MM.1S (cell line): Measurements from ENCODE around the gene HEMK1.

ENCODE experiments used
- DNase-seq: peaks from one replicate; pipeline ENCODE4 v3.0.0-alpha.2; 2015
- H2AFZ ChIP-seq: fragments of 300-600 bp; sonication (generic); 2 replicates; pipeline ENCODE4 v1.6.0; 2016; ENCODE audit warnings: antibody characterized with exemption, low read length
- H3F3A ChIP-seq: fragments of 300-600 bp; sonication (generic); 2 replicates; pipeline ENCODE4 v1.6.1; 2016; ENCODE audit warnings: mild to moderate bottlenecking, antibody characterized with exemption, low read length, moderate library complexity, mixed read lengths; ENCODE audit not compliant: insufficient read depth
- H3K27ac ChIP-seq: fragments of 300-600 bp; sonication (generic); 2 replicates; pipeline ENCODE4 v1.5.1; 2016; ENCODE audit warnings: mild to moderate bottlenecking, low read length
- H3K27me3 ChIP-seq: fragments of 300-600 bp; sonication (generic); replicated peaks from 2 replicates; pipeline ENCODE4 v1.6.0; 2016; ENCODE audit warnings: low read length; ENCODE audit not compliant: insufficient read depth
- H3K36me3 ChIP-seq: fragments of 300-600 bp; sonication (generic); replicated peaks from 2 replicates; pipeline ENCODE4 v1.6.1; 2016; ENCODE audit warnings: mild to moderate bottlenecking, low read length, mixed read lengths; ENCODE audit not compliant: insufficient read depth
- H3K4me1 ChIP-seq: fragments of 300-600 bp; sonication (generic); 2 replicates; pipeline ENCODE4 v1.6.1; 2016; ENCODE audit warnings: low read length, mixed read lengths
- H3K4me2 ChIP-seq: fragments of 300-600 bp; sonication (generic); 2 replicates; pipeline ENCODE4 v1.6.0; 2016; ENCODE audit warnings: low read depth, low read length
- H3K4me3 ChIP-seq: fragments of 300-600 bp; sonication (generic); 2 replicates; pipeline ENCODE4 v1.5.1; 2016; ENCODE audit warnings: low read length, mixed read lengths
- H3K79me2 ChIP-seq: fragments of 300-600 bp; sonication (generic); 2 replicates; pipeline ENCODE4 v1.6.1; 2016; ENCODE audit warnings: mixed run types, low read length, mixed read lengths
- H3K9ac ChIP-seq: fragments of 300-600 bp; sonication (generic); 2 replicates; pipeline ENCODE4 v1.6.1; 2016; ENCODE audit warnings: low read length, mixed read lengths
- H3K9me2 ChIP-seq: fragments of 300-600 bp; sonication (generic); replicated peaks from 2 replicates; pipeline ENCODE4 v1.6.1; 2016; ENCODE audit warnings: mild to moderate bottlenecking, low read length, mixed read lengths; ENCODE audit not compliant: insufficient read depth
- H3K9me3 ChIP-seq: fragments of 300-600 bp; sonication (generic); replicated peaks from 2 replicates; pipeline ENCODE4 v1.6.1; 2016; ENCODE audit warnings: mild to moderate bottlenecking, low read length, mixed read lengths; ENCODE audit not compliant: insufficient read depth
- H4K20me1 ChIP-seq: fragments of 300-600 bp; sonication (generic); 2 replicates; pipeline ENCODE4 v1.6.1; 2016; ENCODE audit warnings: mild to moderate bottlenecking, low read length, moderate library complexity, mixed read lengths; ENCODE audit not compliant: insufficient read depth
- EZH2 ChIP-seq: fragments of 300-600 bp; sonication (generic); optimal IDR thresholded peaks from 2 replicates; pipeline ENCODE3; 2017; ENCODE audit warnings: low read depth, mild to moderate bottlenecking, antibody characterized with exemption, low read length, mixed read lengths
- EZH2phosphoT487 ChIP-seq: fragments of 300-600 bp; sonication (generic); IDR thresholded peaks from 2 replicates; pipeline ENCODE4 v1.6.1; 2018; ENCODE audit warnings: antibody characterized with exemption, low read length
- TF ChIP-seq, protein P1 (sequence below): fragments of 300-600 bp; sonication (generic); IDR thresholded peaks from 2 replicates; pipeline ENCODE4 v1.5.1; 2016; ENCODE audit warnings: antibody characterized with exemption, low read length, mixed read lengths

Gene HEMK1

DNA sequence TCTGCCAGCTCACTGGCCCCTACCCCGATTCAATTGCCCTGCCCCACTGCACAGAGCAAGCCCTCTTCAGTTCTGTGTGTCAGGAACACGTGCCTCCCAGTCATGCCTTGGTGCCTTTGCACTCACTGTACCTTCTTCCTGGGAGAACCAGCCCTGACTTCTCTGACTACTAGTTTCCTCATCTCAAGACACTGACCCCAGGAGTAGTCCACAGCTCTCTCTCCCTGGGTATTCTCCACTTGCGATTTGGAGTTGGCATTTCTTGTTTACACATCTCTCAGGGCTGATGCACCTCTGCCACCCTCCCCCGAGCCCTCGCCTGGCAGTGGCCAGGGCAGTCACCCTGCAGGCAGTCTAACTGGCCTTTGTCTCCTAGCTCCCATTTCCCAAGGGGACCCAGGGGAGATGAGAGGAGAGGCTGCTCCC, 36.6 kb downstream of the HEMK1 start:
- Histone ChIP-seq H3F3A (no peaks in the 10 kb centered on the region), H3K9me2 (no peaks in the 10 kb centered on the region), H3K9me3 (no peaks in the 10 kb centered on the region), H3K79me2 (no peaks in the 10 kb centered on the region), H3K36me3 (no peaks in the 10 kb centered on the region), H4K20me1 (no peaks in the 10 kb centered on the region), H3K27ac (no peak overlapping the region), H3K9ac (no peak overlapping the region), H3K4me1 (peaks cover 11% of the 10 kb centered on the region), H3K27me3 (no peaks in the 10 kb centered on the region), H2AFZ (no peak overlapping the region), H3K4me3 (no peak overlapping the region), H3K4me2 (no peak overlapping the region)
- DNase-seq = no peak
- TF ChIP-seq, protein P1, sequence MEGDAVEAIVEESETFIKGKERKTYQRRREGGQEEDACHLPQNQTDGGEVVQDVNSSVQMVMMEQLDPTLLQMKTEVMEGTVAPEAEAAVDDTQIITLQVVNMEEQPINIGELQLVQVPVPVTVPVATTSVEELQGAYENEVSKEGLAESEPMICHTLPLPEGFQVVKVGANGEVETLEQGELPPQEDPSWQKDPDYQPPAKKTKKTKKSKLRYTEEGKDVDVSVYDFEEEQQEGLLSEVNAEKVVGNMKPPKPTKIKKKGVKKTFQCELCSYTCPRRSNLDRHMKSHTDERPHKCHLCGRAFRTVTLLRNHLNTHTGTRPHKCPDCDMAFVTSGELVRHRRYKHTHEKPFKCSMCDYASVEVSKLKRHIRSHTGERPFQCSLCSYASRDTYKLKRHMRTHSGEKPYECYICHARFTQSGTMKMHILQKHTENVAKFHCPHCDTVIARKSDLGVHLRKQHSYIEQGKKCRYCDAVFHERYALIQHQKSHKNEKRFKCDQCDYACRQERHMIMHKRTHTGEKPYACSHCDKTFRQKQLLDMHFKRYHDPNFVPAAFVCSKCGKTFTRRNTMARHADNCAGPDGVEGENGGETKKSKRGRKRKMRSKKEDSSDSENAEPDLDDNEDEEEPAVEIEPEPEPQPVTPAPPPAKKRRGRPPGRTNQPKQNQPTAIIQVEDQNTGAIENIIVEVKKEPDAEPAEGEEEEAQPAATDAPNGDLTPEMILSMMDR = no peak
- no peak for TF ChIP-seq EZH2
- no peak for TF ChIP-seq EZH2phosphoT487

DNA sequence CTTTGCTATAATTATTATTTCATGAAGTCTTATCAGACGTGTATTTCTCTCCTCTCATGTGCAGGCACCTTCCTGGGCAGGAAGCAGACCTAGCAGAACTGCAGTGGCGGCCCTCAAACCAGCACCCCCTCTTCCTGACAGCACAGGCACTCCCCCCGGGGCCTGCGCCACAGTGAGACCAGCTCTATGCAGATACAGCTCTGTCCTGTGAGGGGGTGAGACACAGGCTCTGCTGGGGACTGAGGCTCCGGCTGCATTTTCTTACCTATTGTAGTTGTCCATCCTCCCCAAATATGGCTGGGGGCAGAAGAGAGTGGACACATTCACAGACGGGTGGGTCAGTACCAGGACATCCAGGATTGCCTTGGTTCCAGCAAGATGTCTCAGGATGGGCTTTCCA, 37.3 kb downstream of the HEMK1 start:
- Histone ChIP-seq H3K4me2 (no peak overlapping the region), H2AFZ (no peak overlapping the region), H3K27me3 (no peaks in the 10 kb centered on the region), H3K79me2 (no peaks in the 10 kb centered on the region), H3K9ac (no peak overlapping the region), H3K4me3 (no peak overlapping the region), H3K4me1 (peaks cover 11% of the 10 kb centered on the region), H3K9me2 (no peaks in the 10 kb centered on the region), H3K36me3 (no peaks in the 10 kb centered on the region), H4K20me1 (no peaks in the 10 kb centered on the region), H3F3A (no peaks in the 10 kb centered on the region), H3K27ac (no peak overlapping the region), H3K9me3 (no peaks in the 10 kb centered on the region)
- TF ChIP-seq, protein P1 = no peak
- TF ChIP-seq EZH2phosphoT487 (no peak), EZH2 (no peak)
- DNase-seq = no peak

DNA sequence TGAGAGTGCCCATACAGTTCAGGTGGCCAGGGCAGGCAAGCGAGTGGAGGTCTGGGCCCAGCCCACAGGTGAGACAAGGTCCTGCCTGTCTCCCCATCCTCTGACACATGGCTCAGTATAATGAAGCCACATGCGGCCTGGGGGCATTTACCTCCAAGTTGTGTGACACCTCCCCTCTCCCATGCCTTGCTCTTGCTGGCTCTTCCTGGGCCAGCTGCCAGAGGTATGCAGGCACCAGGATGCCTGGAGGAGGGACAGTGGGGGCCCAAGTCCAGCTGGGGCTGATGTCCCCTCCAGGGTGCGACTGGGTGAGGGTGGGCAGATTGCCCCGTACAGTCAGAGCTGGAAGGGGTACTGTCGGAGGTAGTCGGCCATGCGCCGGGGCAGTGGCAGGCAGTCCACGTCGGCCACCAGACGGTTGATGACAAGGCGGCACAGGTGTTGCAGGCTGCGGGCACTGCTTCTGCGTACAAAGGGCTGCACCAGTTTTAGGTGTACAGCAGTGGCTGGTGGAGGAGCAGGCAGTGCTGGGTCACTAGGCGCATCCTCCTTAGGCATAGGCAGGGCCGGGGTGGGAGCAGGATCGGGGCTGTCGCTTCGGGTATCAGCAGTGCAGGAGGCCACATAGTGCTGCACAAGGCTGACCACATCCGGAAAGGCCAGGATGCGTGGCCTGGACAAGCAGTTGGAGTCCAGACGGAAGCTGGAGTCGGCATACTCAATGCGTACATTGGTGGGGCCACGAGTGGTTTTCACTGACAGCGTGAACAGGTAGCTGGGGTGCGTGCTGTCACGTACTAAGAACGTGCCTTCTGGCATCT, 38.2 kb downstream of the HEMK1 start:
- no peak for DNase-seq
- Histone ChIP-seq H3K4me3 (no peak overlapping the region), H2AFZ (no peak overlapping the region), H3K9ac (no peak overlapping the region), H3K79me2 (no peaks in the 10 kb centered on the region), H3K27me3 (no peaks in the 10 kb centered on the region), H3K36me3 (no peaks in the 10 kb centered on the region), H3K4me2 (no peak overlapping the region), H3K4me1 (peaks cover 14% of the 10 kb centered on the region), H3K9me3 (no peaks in the 10 kb centered on the region), H3K27ac (no peak overlapping the region), H4K20me1 (no peaks in the 10 kb centered on the region), H3K9me2 (no peaks in the 10 kb centered on the region), H3F3A (peaks cover 4% of the 10 kb centered on the region; the same call in 1 of the 2 replicates)
- TF ChIP-seq EZH2phosphoT487 (no peak), EZH2 (no peak)
- TF ChIP-seq, protein P1 = no peak
